Activated naive CD4-positive, alpha-beta T cell treated with anti-CD3 and anti-CD28 coated beads, Interleukin-2, amount 50 U/mL, for 24 hours (primary cell): ENCODE measurements around the gene CDH23.

Experiments used
- H3K27ac Mint-ChIP-seq: one replicate; pipeline ENCODE4 v1.8.0; 2021; ENCODE audit warnings: mild to moderate bottlenecking, mixed read lengths
- H3K27me3 Mint-ChIP-seq: one replicate; pipeline ENCODE4 v1.8.0; 2021; ENCODE audit warnings: mixed read lengths
- H3K36me3 Mint-ChIP-seq: one replicate; pipeline ENCODE4 v1.8.0; 2021; ENCODE audit warnings: mixed read lengths
- H3K4me1 Mint-ChIP-seq: one replicate; pipeline ENCODE4 v1.8.0; 2021; ENCODE audit warnings: mixed read lengths
- H3K4me3 Mint-ChIP-seq: one replicate; pipeline ENCODE4 v1.8.0; 2021; ENCODE audit warnings: mild to moderate bottlenecking, mixed read lengths
- H3K9me3 Mint-ChIP-seq: one replicate; pipeline ENCODE4 v1.8.0; 2021; ENCODE audit warnings: mixed read lengths

CDH23 gene

DNA sequence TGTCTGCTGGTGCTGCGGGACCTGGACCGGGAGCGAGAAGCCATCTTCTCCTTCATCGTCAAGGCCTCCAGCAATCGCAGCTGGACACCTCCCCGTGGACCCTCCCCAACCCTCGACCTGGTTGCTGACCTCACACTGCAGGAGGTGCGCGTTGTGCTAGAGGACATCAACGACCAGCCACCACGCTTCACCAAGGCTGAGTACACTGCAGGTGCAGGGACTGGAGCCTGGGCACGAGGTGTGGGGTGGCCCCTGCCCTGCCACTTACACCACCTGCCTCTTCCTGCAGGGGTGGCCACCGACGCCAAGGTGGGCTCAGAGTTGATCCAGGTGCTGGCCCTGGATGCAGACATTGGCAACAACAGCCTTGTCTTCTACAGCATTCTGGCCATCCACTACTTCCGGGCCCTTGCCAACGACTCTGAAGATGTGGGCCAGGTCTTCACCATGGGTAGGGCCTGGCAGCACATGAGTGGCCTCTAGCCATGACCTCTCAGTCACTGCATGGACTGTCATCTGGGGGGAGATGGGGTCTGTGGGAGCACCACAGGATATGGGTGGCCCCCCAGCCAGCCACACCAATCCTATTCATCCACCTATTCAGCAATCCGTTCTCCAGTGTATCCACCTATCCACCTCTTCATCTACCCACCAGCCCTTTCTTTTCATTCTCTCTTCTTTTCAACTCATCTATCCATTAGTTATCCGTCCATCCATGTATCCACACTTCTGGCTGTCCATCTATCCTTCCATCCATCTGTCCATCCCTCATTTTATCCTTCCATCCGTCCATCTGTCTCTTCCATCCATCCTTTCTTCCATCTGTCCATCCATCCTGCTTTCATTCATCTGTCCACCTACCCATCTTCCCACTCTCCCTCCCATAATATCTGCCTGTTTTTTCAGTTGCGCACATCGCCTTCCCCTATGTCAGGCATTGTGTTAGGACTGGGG, 411.1 kb downstream of the CDH23 start:
- Mint-ChIP-seq H3K27me3 (no peaks in the 10 kb centered on the region), H3K9me3 (no peaks in the 10 kb centered on the region), H3K27ac (no peak overlapping the region), H3K4me1 (no peaks in the 10 kb centered on the region), H3K36me3 (no peaks in the 10 kb centered on the region), H3K4me3 (no peak overlapping the region)

DNA sequence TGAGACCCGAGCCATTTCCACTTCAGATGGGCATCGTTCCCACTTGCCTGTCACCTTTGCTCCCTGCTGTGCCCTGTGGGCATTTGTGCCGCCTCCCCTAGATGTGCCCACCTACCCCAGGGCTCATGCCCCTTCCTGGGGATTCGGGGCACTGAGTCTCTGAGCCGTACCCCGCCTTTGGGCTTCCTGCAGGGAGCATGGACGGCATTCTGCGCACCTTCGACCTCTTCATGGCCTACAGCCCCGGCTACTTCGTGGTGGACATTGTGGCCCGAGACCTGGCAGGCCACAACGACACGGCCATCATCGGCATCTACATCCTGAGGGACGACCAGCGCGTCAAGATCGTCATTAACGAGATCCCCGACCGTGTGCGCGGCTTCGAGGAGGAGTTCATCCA, 412.9 kb downstream of the CDH23 start:
- no peaks in the 10 kb centered on the region for H3K27me3 Mint-ChIP-seq
- H3K9me3 Mint-ChIP-seq = no peaks in the 10 kb centered on the region
- no peaks in the 10 kb centered on the region for H3K36me3 Mint-ChIP-seq
- H3K4me3 Mint-ChIP-seq = no peak overlapping the region
- H3K27ac Mint-ChIP-seq = no peak overlapping the region
- no peaks in the 10 kb centered on the region for H3K4me1 Mint-ChIP-seq

DNA sequence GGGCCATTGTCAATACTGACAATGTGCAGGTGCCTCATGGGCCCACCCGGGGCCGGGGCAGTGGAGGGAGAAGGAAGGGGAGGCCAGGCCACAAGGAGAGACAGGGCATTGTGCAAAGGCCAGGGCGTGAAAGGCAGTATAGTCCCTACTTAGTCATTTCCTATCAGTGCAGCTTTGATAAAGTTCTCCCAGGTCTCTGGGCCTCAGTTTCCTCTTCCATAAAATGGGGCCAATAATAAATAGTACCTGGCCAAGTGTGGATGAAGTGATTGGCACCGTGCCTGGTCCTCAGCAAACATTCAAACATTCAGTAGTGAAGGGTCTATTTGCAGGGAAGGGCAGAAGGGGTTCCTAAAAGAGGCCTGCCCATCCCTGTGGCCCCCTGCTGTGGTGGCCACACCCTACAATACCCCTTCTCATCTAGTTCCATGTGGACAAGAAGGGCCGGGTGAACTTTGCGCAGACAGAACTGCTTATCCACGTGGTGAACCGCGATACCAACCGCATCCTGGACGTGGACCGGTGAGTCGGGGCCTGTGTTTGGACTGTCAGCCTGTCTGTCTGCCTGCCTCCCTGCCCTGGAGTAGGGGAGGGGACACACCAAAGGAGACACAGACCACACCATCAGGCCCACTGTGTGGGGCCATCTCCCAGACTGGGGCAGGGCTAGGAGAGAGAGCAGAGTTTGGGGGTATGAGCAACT, 413.5 kb downstream of the CDH23 start:
- Mint-ChIP-seq H3K27me3 (no peaks in the 10 kb centered on the region), H3K9me3 (no peaks in the 10 kb centered on the region), H3K27ac (no peak overlapping the region), H3K4me1 (no peaks in the 10 kb centered on the region), H3K4me3 (no peak overlapping the region), H3K36me3 (no peaks in the 10 kb centered on the region)

DNA sequence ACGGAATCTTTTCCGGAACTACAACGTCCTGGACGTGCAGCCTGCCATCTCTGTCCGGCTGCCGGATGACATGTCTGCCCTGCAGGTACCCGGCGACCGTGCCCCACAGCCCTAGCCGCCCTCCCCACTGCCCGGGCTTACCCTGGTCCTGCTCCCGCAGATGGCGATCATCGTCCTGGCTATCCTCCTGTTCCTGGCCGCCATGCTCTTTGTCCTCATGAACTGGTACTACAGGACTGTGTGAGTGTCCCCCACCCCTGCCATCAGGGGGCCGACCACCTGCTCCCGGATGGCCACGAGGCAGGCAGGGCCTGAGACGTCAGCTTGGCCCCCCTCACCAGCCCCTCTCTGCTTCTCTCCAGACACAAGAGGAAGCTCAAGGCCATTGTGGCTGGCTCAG, 414.6 kb downstream of the CDH23 start:
- Mint-ChIP-seq H3K36me3 (no peaks in the 10 kb centered on the region), H3K27me3 (no peaks in the 10 kb centered on the region), H3K4me3 (no peak overlapping the region), H3K27ac (no peak overlapping the region), H3K4me1 (no peaks in the 10 kb centered on the region), H3K9me3 (no peaks in the 10 kb centered on the region)

DNA sequence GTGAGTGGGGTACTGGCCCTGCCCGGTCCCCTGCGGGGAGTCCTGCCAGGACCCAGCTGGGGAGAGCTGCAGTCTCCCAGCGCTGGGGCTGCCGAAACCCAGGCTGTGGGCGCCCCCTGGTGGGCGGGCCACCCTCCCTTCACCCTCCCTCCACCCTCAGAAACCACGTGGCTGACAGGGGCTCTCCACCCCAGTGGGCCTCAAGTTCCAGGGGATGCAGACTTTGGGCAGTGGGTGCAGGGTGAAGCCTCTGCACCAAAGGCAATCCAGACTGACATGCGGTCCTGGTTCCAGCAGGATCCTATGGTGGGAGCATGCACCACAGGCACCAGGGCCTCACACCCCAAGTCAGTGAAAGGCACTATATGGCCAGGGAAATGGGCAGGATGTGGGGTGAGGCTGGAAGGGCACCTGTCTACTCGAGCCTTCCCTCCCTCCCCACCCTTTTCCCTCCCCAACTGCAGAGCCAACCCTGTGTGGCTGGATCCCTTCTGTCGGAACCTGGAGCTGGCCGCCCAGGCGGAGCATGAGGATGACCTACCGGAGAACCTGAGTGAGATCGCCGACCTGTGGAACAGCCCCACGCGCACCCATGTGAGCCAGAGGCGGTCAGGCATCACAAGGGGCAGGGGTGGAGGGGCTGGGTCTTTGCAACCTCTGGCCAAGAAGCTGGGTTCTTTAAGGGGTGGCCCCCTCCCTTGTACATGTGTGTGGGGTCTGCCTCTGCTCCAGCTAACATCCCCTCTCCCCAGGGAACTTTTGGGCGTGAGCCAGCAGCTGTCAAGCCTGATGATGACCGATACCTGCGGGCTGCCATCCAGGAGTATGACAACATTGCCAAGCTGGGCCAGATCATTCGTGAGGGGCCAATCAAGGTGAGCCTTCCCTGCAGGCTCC, 415.5 kb downstream of the CDH23 start:
- Mint-ChIP-seq H3K9me3 (no peaks in the 10 kb centered on the region), H3K36me3 (no peaks in the 10 kb centered on the region), H3K4me1 (no peaks in the 10 kb centered on the region), H3K27ac (no peak overlapping the region), H3K4me3 (no peak overlapping the region), H3K27me3 (no peaks in the 10 kb centered on the region)

DNA sequence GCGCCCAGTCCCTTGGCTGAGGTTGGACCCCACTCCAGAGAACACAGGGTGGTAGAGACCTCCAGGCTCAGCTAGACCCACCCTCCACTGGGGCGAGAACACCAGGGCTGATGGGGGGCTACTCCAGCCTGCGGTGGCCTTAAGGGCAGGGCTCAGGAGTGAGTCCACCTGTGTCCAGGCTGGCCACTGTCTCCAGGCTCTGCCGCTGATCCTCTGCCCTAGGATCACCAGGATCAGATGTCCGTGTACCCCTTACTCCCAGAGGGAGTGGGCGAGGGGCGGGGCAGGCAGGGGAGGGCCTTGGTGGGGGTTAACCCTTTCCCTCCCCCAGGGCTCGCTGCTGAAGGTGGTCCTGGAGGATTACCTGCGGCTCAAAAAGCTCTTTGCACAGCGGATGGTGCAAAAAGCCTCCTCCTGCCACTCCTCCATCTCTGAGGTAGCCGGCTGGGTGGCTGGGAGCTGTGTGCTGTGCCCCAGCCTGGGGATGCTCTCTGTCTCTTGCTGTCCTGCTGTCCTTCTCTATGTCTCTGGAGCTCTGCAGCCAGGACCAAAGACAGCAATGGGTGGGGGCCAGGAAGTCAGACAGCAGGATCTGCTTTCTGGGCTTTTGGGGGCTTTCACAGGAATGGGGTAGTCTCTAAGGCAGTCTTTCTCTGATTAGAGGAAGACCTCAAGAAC, 416.3 kb downstream of the CDH23 start:
- no peak overlapping the region for H3K27ac Mint-ChIP-seq
- H3K4me3 Mint-ChIP-seq = no peak overlapping the region
- no peaks in the 10 kb centered on the region for H3K4me1 Mint-ChIP-seq
- no peaks in the 10 kb centered on the region for H3K9me3 Mint-ChIP-seq
- no peaks in the 10 kb centered on the region for H3K27me3 Mint-ChIP-seq
- H3K36me3 Mint-ChIP-seq = no peaks in the 10 kb centered on the region

DNA sequence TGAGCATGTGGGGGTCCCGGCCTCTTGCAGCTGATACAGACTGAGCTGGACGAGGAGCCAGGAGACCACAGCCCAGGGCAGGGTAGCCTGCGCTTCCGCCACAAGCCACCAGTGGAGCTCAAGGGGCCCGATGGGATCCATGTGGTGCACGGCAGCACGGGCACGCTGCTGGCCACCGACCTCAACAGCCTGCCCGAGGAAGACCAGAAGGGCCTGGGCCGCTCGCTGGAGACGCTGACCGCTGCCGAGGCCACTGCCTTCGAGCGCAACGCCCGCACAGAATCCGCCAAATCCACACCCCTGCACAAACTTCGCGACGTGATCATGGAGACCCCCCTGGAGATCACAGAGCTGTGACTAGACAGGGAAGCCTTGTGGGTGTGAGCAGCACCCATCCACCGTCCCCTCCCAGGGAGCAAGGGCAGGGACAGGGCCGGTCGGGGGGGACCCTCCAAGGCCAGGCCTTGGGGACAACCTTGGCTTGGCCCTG, 418.2 kb downstream of the CDH23 start:
- Mint-ChIP-seq H3K4me1 (no peaks in the 10 kb centered on the region), H3K36me3 (peaks cover 3% of the 10 kb centered on the region), H3K9me3 (no peaks in the 10 kb centered on the region), H3K27ac (no peak overlapping the region), H3K27me3 (no peaks in the 10 kb centered on the region), H3K4me3 (no peak overlapping the region)

DNA sequence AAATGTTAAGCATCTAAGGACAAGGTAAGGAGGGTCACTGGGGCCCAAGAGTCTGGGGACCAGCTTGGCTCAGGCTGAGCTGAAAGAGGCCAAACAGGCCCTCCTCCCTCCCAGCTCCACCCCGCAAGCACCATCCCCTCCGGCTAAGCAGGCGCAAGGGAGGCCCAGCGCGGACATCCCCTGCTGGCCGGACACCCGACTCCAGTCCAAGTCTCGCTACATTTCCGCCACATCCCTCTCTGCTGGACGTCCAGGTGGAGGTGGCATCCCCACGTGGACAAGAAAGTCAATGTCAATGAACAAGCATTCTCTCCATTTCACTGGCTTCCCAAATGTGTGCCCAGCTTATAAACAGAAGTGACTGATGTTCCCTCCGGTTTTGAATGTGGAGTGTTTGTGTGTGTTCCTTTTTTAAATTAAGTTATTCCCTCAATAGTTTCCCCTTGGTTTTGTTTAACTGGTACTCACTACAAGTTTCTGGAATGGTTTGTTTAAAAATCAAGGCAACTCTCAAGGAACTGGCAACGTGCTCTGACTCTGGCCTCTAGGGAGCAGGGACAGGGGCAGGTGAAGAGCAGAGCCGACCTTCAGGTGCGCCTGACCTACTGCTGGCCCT, 418.9 kb downstream of the CDH23 start:
- H3K27ac Mint-ChIP-seq = no peak overlapping the region
- no peak overlapping the region for H3K4me3 Mint-ChIP-seq
- H3K9me3 Mint-ChIP-seq = no peaks in the 10 kb centered on the region
- H3K27me3 Mint-ChIP-seq = no peaks in the 10 kb centered on the region
- H3K36me3 Mint-ChIP-seq = peaks cover 3% of the 10 kb centered on the region
- H3K4me1 Mint-ChIP-seq = no peaks in the 10 kb centered on the region

DNA sequence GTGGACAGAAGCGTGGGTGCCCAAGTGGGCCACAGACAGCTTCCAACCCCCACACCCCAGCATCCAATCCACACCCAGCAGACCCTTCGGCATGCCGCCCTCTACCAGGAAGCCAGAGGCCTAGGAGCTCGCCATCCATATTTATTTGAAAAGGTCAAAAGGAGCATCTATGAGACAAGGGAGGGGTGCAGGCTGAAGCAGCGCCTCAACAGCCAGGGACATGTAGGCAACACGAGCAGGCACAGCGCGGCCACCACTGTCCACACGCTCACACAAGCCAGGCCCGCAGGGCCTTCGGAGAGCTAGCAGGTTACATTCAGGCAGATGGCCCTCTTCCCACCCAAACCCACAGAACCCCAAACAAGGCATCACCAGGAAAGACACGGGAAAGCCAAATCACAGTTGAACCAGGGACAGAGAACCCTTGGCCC, 419.7 kb downstream of the CDH23 start:
- H3K27me3 Mint-ChIP-seq = no peaks in the 10 kb centered on the region
- H3K4me1 Mint-ChIP-seq = no peaks in the 10 kb centered on the region
- H3K36me3 Mint-ChIP-seq = peaks cover 6% of the 10 kb centered on the region
- H3K9me3 Mint-ChIP-seq = no peaks in the 10 kb centered on the region
- no peak overlapping the region for H3K4me3 Mint-ChIP-seq
- no peak overlapping the region for H3K27ac Mint-ChIP-seq

DNA sequence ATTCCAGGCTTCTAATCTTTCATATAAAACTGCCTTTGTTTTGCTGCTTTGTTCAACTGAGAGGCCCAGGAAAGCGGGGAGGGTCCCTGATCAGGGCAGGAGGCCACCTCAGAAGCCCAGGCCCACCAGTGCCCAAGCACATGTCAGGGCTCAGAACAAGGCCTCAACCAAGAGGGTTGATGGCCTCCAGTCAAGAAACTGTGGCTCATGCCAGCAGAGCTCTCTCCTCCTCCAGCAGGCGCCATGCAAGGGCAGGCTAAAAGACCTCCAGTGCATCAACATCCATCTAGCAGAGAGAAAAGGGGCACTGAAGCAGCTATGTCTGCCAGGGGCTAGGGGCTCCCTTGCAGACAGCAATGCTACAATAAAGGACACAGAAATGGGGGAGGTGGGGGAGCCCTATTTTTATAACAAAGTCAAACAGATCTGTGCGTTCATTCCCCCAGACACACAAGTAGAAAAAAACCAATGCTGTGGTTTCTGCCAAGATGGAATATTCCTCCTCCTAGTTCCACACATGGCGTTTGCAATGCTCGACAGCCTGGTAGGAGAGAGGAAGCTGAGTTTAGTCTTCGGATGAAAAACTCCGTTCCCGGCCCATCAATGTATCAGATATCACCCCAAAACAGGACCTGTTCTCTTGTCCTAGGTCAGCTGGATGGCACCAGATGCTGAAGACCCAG, 420.4 kb downstream of the CDH23 start:
- H3K4me3 Mint-ChIP-seq = no peak overlapping the region
- H3K4me1 Mint-ChIP-seq = no peaks in the 10 kb centered on the region
- H3K27ac Mint-ChIP-seq = no peak overlapping the region
- no peaks in the 10 kb centered on the region for H3K9me3 Mint-ChIP-seq
- H3K27me3 Mint-ChIP-seq = no peaks in the 10 kb centered on the region
- H3K36me3 Mint-ChIP-seq = peaks cover 6% of the 10 kb centered on the region

DNA sequence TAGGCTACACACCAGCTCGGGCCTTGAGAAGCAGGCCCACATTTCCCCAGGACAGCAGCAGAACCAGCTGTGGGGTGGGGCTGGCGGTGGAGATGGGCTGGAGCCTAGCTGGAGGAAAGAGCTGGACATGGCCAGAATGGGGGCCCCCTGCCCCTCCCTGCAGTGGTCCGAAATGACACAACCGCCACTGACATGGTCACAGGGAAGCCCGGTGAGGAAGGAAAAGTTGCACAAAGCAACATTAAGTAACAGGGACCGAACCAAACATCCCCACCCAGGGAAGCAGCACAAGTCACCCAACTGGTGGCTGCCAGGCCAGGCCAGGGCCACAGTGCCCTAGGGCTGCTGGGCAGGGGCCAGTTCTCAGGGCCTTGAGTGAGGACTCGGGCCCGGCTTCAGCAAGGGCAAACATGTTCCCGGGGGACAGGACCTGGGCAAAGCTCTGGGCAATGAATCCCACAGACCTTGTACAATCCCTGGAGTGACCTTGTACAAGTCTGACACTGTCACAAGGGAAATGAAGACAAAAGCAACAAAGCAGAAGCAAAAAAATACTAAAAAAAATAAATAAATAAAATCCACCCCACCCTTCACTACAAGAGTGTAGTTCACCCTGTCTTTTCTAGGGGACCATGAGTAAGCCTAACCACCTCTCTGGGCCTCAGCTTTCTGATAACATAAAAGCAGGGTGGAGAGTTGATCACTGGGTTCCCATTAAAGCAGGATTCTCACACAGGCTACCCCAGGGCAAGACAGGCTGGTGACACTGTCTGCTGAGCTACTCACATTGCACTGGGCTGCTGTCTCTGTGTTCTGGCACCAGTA, 421.3 kb downstream of the CDH23 start:
- Mint-ChIP-seq H3K9me3 (no peaks in the 10 kb centered on the region), H3K27me3 (no peaks in the 10 kb centered on the region), H3K4me3 (no peak overlapping the region), H3K27ac (no peak overlapping the region), H3K36me3 (peaks cover 6% of the 10 kb centered on the region), H3K4me1 (no peaks in the 10 kb centered on the region)

DNA sequence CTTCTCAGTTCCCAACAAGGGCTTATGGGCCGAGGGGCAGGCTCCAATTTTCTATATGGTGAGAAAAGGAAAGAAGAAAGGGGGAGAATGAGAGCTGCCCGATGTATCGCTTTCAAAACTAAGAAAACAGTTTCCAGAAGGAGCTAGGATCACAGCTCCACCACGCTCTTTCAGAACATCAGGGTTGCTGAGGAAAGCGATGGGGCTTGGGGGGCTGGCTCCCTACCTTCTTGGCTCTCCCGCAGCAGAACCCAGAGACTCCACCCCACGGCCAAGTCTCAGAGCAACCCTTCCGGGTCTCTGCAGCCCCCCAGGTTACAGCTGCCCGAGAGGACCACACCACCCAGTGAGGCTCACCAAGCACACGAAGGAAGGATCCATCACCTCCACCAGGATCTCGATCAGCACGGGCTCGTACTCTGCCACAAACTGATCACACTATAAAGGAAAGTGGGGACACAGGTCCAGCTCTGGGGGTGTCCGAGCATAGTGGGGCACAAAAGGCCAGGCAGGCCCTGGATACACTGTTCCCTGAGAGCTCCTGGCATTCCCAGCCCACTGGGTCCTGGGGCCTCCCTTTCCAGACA, 422.0 kb downstream of the CDH23 start:
- Mint-ChIP-seq H3K4me3 (no peak overlapping the region), H3K4me1 (no peaks in the 10 kb centered on the region), H3K27ac (no peak overlapping the region), H3K36me3 (peaks cover 8% of the 10 kb centered on the region), H3K27me3 (no peaks in the 10 kb centered on the region), H3K9me3 (no peaks in the 10 kb centered on the region)

DNA sequence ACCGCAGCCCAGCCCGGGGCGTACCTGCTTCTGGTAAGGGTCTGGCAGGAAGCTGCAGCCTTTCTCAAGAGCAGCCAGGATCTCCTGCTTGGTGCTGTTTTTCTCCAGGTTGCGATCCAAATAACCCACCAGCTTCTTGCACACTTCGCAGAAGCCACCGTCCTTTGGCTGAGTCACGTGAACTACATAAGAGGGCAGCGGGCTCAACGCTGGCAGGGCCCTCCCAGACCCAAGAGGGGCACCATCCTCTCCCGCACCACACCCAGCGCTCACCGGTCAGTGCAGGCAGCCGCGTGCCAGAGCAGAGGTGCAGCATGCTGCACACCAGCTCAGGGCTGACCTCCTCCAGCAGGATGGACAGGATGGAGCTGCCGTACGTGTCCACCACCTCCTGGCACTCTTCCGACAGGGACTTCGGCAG, 422.7 kb downstream of the CDH23 start:
- H3K27ac Mint-ChIP-seq = no peak overlapping the region
- H3K36me3 Mint-ChIP-seq = peaks cover 8% of the 10 kb centered on the region
- H3K4me1 Mint-ChIP-seq = no peaks in the 10 kb centered on the region
- H3K9me3 Mint-ChIP-seq = no peaks in the 10 kb centered on the region
- H3K4me3 Mint-ChIP-seq = no peak overlapping the region
- no peaks in the 10 kb centered on the region for H3K27me3 Mint-ChIP-seq
